ENCODE results near the gene HOXB9. TPM values are rescaled to one million over a fixed set of nuclear protein-coding genes. Genes with fewer than 3 reads are reported as not detected.

HOXB9 gene
- total and polyA plus RNA-seq, 9 of the 15 experiments (the other 6 are each of a cell fraction or from before 2014, with no cell fraction given) = 3.1 to 196 (median 77.6) TPM

DNA sequence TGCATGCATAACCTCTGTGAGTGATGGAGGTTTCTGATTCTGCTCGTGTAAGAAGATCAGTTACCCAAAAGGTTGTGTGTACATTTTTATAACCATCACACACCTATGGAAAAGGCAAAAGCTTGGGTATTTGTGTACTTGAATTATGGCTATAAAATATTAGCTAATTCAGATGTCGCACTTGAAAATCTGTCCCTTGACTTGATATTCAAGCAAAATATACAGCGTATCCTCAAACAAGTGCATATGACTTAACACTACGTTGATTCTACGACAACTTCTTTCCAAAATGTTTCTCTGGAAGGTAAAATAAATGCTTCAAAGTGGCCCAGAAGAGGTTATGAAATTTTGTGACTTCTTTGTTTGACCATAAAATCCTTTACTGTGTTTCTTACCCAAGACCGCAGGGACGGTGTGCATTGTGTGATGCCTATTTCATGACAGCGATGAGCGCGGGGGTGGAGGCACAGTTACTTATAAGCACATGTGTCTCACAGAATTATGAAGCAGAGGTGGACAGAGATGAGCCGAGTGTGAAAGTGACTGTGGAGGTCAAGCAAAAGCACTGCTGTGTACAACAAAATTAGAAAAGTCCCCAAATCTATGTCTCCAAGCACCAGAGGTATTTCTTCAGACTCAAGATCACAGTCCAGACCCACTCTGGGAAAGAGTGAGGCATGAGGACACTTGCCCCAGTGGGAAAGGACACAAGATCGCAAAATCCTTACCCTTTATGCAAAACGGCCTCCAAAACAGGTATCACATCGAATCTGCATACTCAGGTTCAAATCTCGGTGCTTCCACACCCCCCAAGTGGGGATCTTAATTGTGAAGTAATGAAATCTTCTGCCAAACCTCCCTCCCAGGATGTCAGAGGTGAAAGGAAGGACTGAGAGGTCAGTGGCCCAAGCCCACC is 4.1 kb upstream of the HOXB9 start (continued):
- TF ChIP-seq RFX7 (CRISPR knock-in tag; IDR thresholded peaks at IDR 0.05) = no peak
- no peak for TF ChIP-seq WHSC1 (IDR thresholded peaks at IDR 0.05; ENCODE audit: low read length)
- peak; percentile 34 for TF ChIP-seq SAP30 (IDR thresholded peaks at IDR 0.05; ENCODE audit: borderline replicate concordance, insufficient read depth, low read depth, low read length, poor library complexity, severe bottlenecking)
- TF ChIP-seq HMG20B (CRISPR knock-in tag; IDR thresholded peaks at IDR 0.05) = no peak
- TF ChIP-seq, protein P1, sequence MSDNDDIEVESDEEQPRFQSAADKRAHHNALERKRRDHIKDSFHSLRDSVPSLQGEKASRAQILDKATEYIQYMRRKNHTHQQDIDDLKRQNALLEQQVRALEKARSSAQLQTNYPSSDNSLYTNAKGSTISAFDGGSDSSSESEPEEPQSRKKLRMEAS (CRISPR knock-in tag; IDR thresholded peaks at IDR 0.05) = peak; percentile 43; the same call in 1 of the 2 replicates
- TF ChIP-seq FOXP1 (CRISPR knock-in tag; IDR thresholded peaks at IDR 0.05) = 0 out of 2 replicates have a peak, but pooled peaks have one; percentile 11
- TF ChIP-seq TCF3 (CRISPR knock-in tag; IDR thresholded peaks at IDR 0.05) = 0 out of 2 replicates have a peak, but pooled peaks have one; percentile 16
- TF ChIP-seq PRPF4 (IDR thresholded peaks at IDR 0.05; ENCODE audit: insufficient read depth, low read depth, low read length, poor library complexity, severe bottlenecking) = no peak
- peak; percentile 91 for TF ChIP-seq EGR1 (conservative IDR thresholded peaks at IDR 0.05)
- TF ChIP-seq ZNF707 (CRISPR knock-in tag; conservative IDR thresholded peaks at IDR 0.05) = no peak
- TF ChIP-seq, protein P2, sequence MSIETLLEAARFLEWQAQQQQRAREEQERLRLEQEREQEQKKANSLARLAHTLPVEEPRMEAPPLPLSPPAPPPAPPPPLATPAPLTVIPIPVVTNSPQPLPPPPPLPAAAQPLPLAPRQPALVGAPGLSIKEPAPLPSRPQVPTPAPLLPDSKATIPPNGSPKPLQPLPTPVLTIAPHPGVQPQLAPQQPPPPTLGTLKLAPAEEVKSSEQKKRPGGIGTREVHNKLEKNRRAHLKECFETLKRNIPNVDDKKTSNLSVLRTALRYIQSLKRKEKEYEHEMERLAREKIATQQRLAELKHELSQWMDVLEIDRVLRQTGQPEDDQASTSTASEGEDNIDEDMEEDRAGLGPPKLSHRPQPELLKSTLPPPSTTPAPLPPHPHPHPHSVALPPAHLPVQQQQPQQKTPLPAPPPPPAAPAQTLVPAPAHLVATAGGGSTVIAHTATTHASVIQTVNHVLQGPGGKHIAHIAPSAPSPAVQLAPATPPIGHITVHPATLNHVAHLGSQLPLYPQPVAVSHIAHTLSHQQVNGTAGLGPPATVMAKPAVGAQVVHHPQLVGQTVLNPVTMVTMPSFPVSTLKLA (conservative IDR thresholded peaks at IDR 0.05) = peak in 1 of 2 experiments; percentile 68; a peak in 2 of 4 replicates
- TF ChIP-seq ZNF586 (CRISPR knock-in tag; conservative IDR thresholded peaks at IDR 0.05) = no peak
- TF ChIP-seq ZFP30 (CRISPR knock-in tag; IDR thresholded peaks at IDR 0.05; ENCODE audit: borderline replicate concordance) = no peak
- TF ChIP-seq TAF15 (IDR thresholded peaks at IDR 0.05; ENCODE audit: low read depth, low read length) = no peak
- TF ChIP-seq MAFK (IDR thresholded peaks at IDR 0.05; ENCODE audit: low read length) = no peak
- TF ChIP-seq MEIS2 (IDR thresholded peaks at IDR 0.05; ENCODE audit: partially characterized antibody) = peak; percentile 2
- no peak for TF ChIP-seq DDX20 (tag; IDR thresholded peaks at IDR 0.05; ENCODE audit: low read depth)
- no peak for TF ChIP-seq FIP1L1 (IDR thresholded peaks at IDR 0.05; ENCODE audit: low read depth, low read length, poor library complexity, severe bottlenecking)
- peak; percentile 12 for TF ChIP-seq RBBP5 (IDR thresholded peaks at IDR 0.05; ENCODE audit: borderline replicate concordance, insufficient read depth, low read length, poor library complexity, severe bottlenecking)
- peak; percentile 36; the same call in 1 of the 2 replicates for TF ChIP-seq MYC (IDR thresholded peaks at IDR 0.05; ENCODE audit: low read depth, low read length)
- no peak for TF ChIP-seq MYC (CRISPR knock-in tag; IDR thresholded peaks at IDR 0.05; ENCODE audit: borderline replicate concordance, low read depth)

Measured in K562 (cell line).